Omental fat pad (tissue), 4 donors: ENCODE data around the gene KCNJ6. TPM values are rescaled to one million over a fixed set of nuclear protein-coding genes. Genes with fewer than 3 reads are reported as not detected.

Source experiments
- ATAC-seq: fragments of 150-250 bp; one replicate; pipeline ENCODE4 v1.9.1; 2016; ENCODE audit warnings: mild to moderate bottlenecking, moderate library complexity; ENCODE audit not compliant: low FRiP score
- DNase-seq: peaks from one replicate; pipeline ENCODE4 v3.0.0-alpha.2; 2019; ENCODE audit warnings: low spot score
- CTCF ChIP-seq, 3 donors: fragments of 450-650 bp; IDR thresholded peaks; one replicate each; pipeline ENCODE4 v1.5.1; 2016 to 2017; ENCODE audit warnings: antibody characterized with exemption in 3 of 3, mild to moderate bottlenecking in 3 of 3, moderate library complexity in 2 of 3
- total RNA-seq, 4 donors: library from RNA; depleted of rRNA; stranded (reverse); fragments of >200 nt; gene quantifications; one replicate each; pipeline ENCODE4 v1.1.0, GENCODE V29; 2016

The KCNJ6 gene
- total RNA-seq, 4 donors from 2014 or later: not detected

DNA sequence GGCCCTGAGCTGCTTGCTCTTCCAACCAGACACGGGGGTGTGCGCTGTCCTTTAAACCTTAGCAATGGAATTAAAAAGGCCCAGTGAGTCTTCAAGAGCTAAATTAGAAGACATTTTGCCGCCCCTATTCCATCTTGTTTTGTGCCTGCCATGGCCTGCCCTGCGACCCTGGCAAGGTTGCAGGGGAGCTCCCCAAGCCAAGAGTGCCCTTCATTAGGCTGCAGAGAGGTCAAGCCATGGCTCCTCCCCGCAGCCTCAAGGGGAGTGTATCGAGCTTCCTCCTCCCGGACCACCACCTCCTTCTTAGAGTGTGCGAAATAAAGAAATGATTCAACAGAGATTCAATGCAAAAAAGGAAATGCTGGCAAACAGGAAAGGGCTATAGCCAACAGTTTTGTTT lies 293.5 kb downstream of the KCNJ6 start:
- ATAC-seq: no peak

DNA sequence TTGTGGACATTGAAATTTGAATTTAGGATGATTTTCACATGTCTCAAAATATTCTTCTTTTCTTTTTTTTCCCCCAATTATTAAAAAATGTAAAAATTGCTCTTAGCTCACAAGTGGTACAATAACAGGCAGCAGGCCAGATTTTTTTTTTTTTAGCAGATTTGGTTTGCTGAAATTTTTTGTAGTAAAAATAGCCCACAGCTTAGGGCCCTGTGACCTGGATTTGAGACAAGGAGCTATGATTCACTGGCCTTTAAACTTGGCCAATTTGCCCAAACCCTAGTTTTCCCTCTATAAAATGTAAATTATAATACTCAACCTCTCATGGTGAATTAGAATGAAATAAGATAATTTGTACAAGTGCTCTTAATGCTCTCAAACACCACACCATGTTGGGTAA lies 295.9 kb downstream of the KCNJ6 start:
- no peak for TF ChIP-seq CTCF (IDR thresholded peaks at IDR 0.05)
- ATAC-seq: no peak
- no peak for DNase-seq

More for the DNA sequence above, 293.5 kb downstream of the KCNJ6 start:
- DNase-seq: no peak
- no peak for TF ChIP-seq CTCF (IDR thresholded peaks at IDR 0.05)

DNA sequence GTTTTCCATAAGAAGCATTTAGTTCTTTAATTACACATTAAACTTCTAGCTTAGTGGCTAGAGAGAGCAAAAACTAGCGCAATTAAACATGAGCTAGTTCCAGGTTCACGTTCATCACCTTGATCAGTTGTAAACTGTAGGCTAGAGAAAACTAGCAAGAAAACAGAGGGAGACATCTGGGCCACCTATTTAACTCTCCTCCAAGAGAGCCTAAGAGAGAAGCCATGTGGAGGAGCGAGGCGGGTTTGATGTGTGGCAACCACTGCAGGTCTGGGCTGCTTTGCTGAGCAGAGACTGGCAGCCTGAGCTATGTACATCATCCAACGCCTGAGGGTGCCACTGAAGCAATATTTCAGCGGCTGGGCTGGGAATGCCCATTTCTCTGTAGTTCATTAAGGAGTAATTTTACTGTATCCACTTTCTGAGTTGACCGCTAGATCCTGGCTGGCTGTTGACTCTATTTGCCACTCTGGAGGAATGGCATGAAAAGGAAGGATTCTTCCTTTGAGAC lies 296.7 kb downstream of the KCNJ6 start:
- no peak for TF ChIP-seq CTCF (IDR thresholded peaks at IDR 0.05)
- no peak for ATAC-seq
- no peak for DNase-seq

GRCh38 chr21:37618081-37618480 lies 298.2 kb downstream of the KCNJ6 start:
- no peak for ATAC-seq
- no peak for DNase-seq
- no peak for TF ChIP-seq CTCF (IDR thresholded peaks at IDR 0.05)

DNA sequence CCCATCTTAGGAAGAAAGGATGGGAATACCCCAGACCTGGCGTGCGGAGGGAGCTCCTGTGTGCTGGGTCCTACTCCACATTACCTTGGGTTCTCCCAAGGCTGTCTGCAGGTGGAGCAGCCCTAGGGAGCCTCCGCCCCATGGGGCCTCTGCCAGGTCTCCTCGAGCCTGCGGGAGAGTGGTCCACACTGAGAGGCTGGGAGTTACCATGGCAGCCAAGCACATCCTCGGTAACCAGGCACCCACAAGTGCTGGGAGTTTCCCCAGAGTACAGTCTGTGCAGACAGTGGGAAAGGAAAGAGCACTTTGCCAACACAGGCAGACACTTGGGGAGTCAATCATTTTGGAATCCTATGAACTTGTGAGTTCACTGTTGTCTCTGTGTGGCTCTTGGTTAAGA lies 300.3 kb downstream of the KCNJ6 start:
- ATAC-seq (no peak), DNase-seq (no peak)
- TF ChIP-seq CTCF (IDR thresholded peaks at IDR 0.05): no peak

DNA sequence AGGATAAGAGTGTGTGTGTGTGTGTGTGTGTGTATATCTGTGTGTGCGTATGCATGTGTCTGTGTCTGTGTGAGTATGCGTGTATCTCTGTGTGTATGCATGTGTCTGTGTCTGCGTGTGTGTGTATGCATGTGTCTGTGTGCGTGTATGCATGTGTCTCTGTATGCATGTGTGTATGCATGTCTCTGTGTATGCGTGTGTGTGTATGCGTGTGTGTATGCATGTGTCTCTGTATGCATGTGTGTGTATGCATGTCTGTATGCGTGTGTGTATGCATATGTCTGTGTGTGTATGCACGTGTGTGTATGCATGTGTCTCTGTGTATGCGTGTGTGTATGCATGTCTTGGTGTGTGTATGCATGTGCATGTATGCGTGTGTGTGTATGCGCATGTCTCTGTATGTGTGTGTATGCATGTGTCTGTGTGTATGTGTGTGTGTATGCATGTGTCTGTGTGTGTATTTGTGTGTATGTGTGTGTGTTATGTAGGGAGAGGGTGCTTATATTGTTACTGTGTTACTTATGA lies 301.8 kb downstream of the KCNJ6 start:
- no peak for TF ChIP-seq CTCF (IDR thresholded peaks at IDR 0.05)
- DNase-seq: no peak
- no peak for ATAC-seq

GRCh38 chr21:37607081-37607480 lies 309.2 kb downstream of the KCNJ6 start:
- no peak for ATAC-seq
- TF ChIP-seq CTCF (IDR thresholded peaks at IDR 0.05): no peak

More at GRCh38 chr21:37607081-37607480, 309.2 kb downstream of the KCNJ6 start:
- DNase-seq: no peak
